Endothelial cell of umbilical vein (primary cell): ENCODE measurements around the gene CROCC. TPM values are rescaled to one million over a fixed set of nuclear protein-coding genes. Genes with fewer than 3 reads are reported as not detected.
A peak's percentile ranks its signal among the peaks of the same experiment; 100 is the strongest.

Experiments used
- BruUV-seq: library from RNA; stranded (reverse); fragments of 400-500 nt; replicated peaks from 2 replicates; lab custom pipeline; 2021; lab: Mats Ljungman, UMichigan
- CTCF ChIA-PET: fragments of 300-600, 350-600 bp; sonication (Branson Sonifier 250); formaldehyde crosslinking; loops from one replicate; lab custom pipeline; 2021; ENCODE audit warnings: antibody characterized with exemption, inconsistent platforms; lab: Charles Lee
- POLR2A ChIA-PET: fragments of 300-600, 350-600 bp; sonication (Branson Sonifier 250); formaldehyde crosslinking; loops from one replicate; lab custom pipeline; 2021; ENCODE audit warnings: antibody characterized with exemption, inconsistent platforms; lab: Charles Lee
- DNase-seq: peaks from one replicate; pipeline ENCODE4 v3.0.0-alpha.2; 2011; ENCODE audit warnings: low read depth, low spot score
- FAIRE-seq: peaks from 2 replicates; lab custom pipeline; 2011; peaks lifted over from hg19 to GRCh38; lab: Jason Lieb, UNC
- H2AFZ ChIP-seq: 2 replicates; pipeline ENCODE4 v1.6.0; 2012; ENCODE audit warnings: low read depth, low read length, control low read depth, inconsistent platforms
- H3K27ac ChIP-seq: 2 replicates; pipeline ENCODE4 v1.5.1; 2011; ENCODE audit warnings: low read depth, mild to moderate bottlenecking, control low read depth, low read length, moderate library complexity; ENCODE audit not compliant: insufficient read depth
- H3K27me3 ChIP-seq, 2 experiments: 2 replicates each; pipeline versions ENCODE4 v1.6.0 to v1.6.1; 2011; ENCODE audit warnings: low read length in 2 of 2, mixed read lengths in 1 of 2; ENCODE audit not compliant: control insufficient read depth in 2 of 2, insufficient read depth in 2 of 2
- H3K36me3 ChIP-seq, 2 experiments: 2 replicates in 1 of 2; 3 replicates in 1 of 2; pipeline ENCODE4 v1.5.1; 2011; ENCODE audit warnings: low read length in 2 of 2, mild to moderate bottlenecking in 1 of 2, moderate library complexity in 1 of 2; ENCODE audit not compliant: control insufficient read depth in 2 of 2, insufficient read depth in 2 of 2; ENCODE audit errors: extremely low read depth in 1 of 2
- H3K4me1 ChIP-seq: 3 replicates; pipeline ENCODE4 v1.5.1; 2011; ENCODE audit warnings: mild to moderate bottlenecking, low read length; ENCODE audit not compliant: control insufficient read depth, insufficient read depth; ENCODE audit errors: extremely low read depth
- H3K4me2 ChIP-seq: 2 replicates; pipeline ENCODE4 v1.6.1; 2011; ENCODE audit warnings: low read length, control low read depth, mixed read lengths; ENCODE audit not compliant: insufficient read depth
- H3K4me3 ChIP-seq, 3 experiments: fragments of 200-600 bp in 1 of 3; sonication (generic), shearing (Covaris generic) in 1 of 3; replicated peaks in 1 of 3; 2 replicates each; pipeline ENCODE4 v1.5.1; 2011 to 2016; ENCODE audit warnings: control low read depth in 3 of 3, low read length in 3 of 3, mild to moderate bottlenecking in 2 of 3, inconsistent platforms in 1 of 3, low read depth in 1 of 3, moderate library complexity in 1 of 3; ENCODE audit not compliant: insufficient read depth in 1 of 3
- H3K79me2 ChIP-seq: 2 replicates; pipeline ENCODE4 v1.6.0; 2012; ENCODE audit warnings: low read length, inconsistent platforms; ENCODE audit not compliant: control insufficient read depth, insufficient read depth
- H3K9ac ChIP-seq: replicated peaks from 2 replicates; pipeline ENCODE3; 2011; ENCODE audit warnings: low read length, control low read depth; ENCODE audit not compliant: insufficient read depth; ENCODE audit errors: extremely low read depth
- H3K9me1 ChIP-seq: replicated peaks from 3 replicates; pipeline ENCODE4 v1.6.0; 2011; ENCODE audit warnings: mild to moderate bottlenecking, low read length; ENCODE audit not compliant: control insufficient read depth, insufficient read depth; ENCODE audit errors: extremely low read depth
- H3K9me3 ChIP-seq: replicated peaks from 2 replicates; pipeline ENCODE4 v1.5.1; 2012; ENCODE audit warnings: low read length, inconsistent platforms; ENCODE audit not compliant: control insufficient read depth, insufficient read depth
- H4K20me1 ChIP-seq: replicated peaks from 2 replicates; pipeline ENCODE3; 2011; ENCODE audit warnings: mild to moderate bottlenecking, low read length; ENCODE audit not compliant: control insufficient read depth, insufficient read depth; ENCODE audit errors: extremely low read depth
- EZH2 ChIP-seq: IDR thresholded peaks from 2 replicates; pipeline ENCODE4 v1.6.1; 2012; ENCODE audit warnings: borderline replicate concordance, low read depth, mild to moderate bottlenecking, moderate library complexity, low read length, inconsistent platforms; ENCODE audit not compliant: severe bottlenecking
- FOS ChIP-seq: IDR thresholded peaks from 2 replicates; pipeline ENCODE4 v1.6.1; 2011; ENCODE audit warnings: mild to moderate bottlenecking, low read length, moderate library complexity, borderline replicate concordance; ENCODE audit not compliant: insufficient read depth
- GATA2 ChIP-seq: IDR thresholded peaks from 2 replicates; pipeline ENCODE4 v1.7.0; 2011; ENCODE audit warnings: low read depth, mild to moderate bottlenecking, moderate library complexity, mixed read lengths, low read length; ENCODE audit not compliant: insufficient read length, insufficient read depth
- JUN ChIP-seq: IDR thresholded peaks from 2 replicates; pipeline ENCODE4 v1.6.1; 2011; ENCODE audit warnings: borderline replicate concordance, low read depth; ENCODE audit not compliant: insufficient read length, insufficient read depth
- MAX ChIP-seq: IDR thresholded peaks from 2 replicates; pipeline ENCODE4 v1.6.1; 2011; ENCODE audit not compliant: insufficient read depth, insufficient read length
- MYC ChIP-seq: IDR thresholded peaks from one replicate; pipeline ENCODE4 v1.6.1; 2011; ENCODE audit warnings: mild to moderate bottlenecking, low read depth, low read length
- POLR2A ChIP-seq: IDR thresholded peaks from 2 replicates; pipeline ENCODE4 v1.6.1; 2012; ENCODE audit warnings: low read depth, mild to moderate bottlenecking, control low read depth, low read length
- POLR2AphosphoS5 ChIP-seq: IDR thresholded peaks from 2 replicates; pipeline ENCODE4 v1.6.1; 2012; ENCODE audit warnings: low read depth, mild to moderate bottlenecking, control low read depth, low read length, moderate library complexity; ENCODE audit not compliant: insufficient read depth
- dilution Hi-C: fragments of 300-500 bp; cut with MboI; formaldehyde crosslinking; loops from one replicate; pipeline ENCODE4 v1.15.0; 2019; ENCODE audit warnings: low sequenced_read_pairs; ENCODE audit not compliant: extremely low pct_ligation_motif_present
- intact Hi-C: fragments of 100-400 bp; cut with micrococcal nuclease; formaldehyde crosslinking; loops from one replicate; pipeline ENCODE4 v1.10.0; 2022
- polyA plus RNA-seq, 4 experiments: library from polyadenylated mRNA; depleted of rRNA in 3 of 4; stranded (reverse) in 3 of 4; unstranded in 1 of 4; fragments of >200 nt; gene quantifications; 2 replicates each; pipeline versions ENCODE4 v1.2.1 to v1.2.3, GENCODE V29; 2011 to 2012; ENCODE audit warnings: missing spikeins in 1 of 4
- total RNA-seq: library from RNA; stranded (reverse); gene quantifications from 2 replicates; pipeline ENCODE4 v1.2.3, GENCODE V29; 2021
- TF ChIP-seq, protein P1 (sequence below), 2 donors: IDR thresholded peaks; 1 replicate in 1 of 2; 2 replicates in 1 of 2; pipeline ENCODE4 v1.5.1; 2011; ENCODE audit warnings: low read length in 2 of 2, mild to moderate bottlenecking in 2 of 2, moderate library complexity in 2 of 2, control low read depth in 1 of 2, inconsistent platforms in 1 of 2, low read depth in 1 of 2; ENCODE audit not compliant: insufficient read depth in 1 of 2; ENCODE audit errors: extremely low read depth in 1 of 2

Gene CROCC
- total and polyA plus RNA-seq, 2 donors (not counting 3 experiments of a cell fraction or from before 2014, with no cell fraction given), result 18.3 to 35.5 TPM

DNA sequence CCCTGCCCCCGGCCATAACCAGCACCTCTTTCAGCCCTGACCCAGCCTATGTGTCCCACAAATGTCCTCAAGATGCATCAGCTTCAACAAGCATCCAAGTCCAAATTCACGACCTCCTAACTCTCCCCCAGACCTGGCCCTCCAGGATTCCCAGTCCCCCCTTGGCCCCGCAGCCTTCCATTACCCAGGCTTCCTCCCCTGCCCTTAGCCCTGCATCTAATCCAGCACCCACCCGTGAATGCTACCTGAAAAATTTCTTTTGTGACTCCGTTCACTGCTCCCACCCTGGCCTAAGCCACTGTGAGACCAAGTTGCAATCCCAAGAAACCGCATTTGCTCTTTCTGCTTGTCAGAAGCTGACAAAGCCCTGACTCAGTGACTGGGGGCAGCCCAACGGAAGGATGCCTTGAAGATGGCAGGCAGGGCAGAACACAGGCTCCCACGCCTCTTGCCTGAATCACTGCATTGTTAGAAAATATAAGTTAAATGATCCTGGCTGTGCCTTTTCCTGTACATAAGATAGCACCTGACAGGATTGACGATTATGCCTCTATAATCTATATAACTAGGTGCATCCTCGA, 59.6 kb downstream of the CROCC start:
- TF ChIP-seq FOS (peak; percentile 35), JUN (no peak)
- H3K27ac ChIP-seq, result no peak overlapping the region
- POLR2A ChIA-PET, result interaction anchor here (0.7 kb wide), 1 partner anchor 18 kb away, joined by 5 read pairs; no protein-coding TSS in a partner anchor
- FAIRE-seq, result no peak
- DNase-seq, result no peak
- H4K20me1 ChIP-seq, result no peaks in the 10 kb centered on the region
- H2AFZ ChIP-seq, result no peak overlapping the region
- peaks cover 24% of the 10 kb centered on the region for H3K4me1 ChIP-seq
- H3K4me2 ChIP-seq, result no peak overlapping the region
- H3K9ac ChIP-seq, result no peak overlapping the region
- CTCF ChIA-PET, result interaction anchor here (1.1 to 4.5 kb wide), 4 partner anchors 14 to 29 kb away, joined by 3 to 25 read pairs (median 4); no protein-coding TSS in a partner anchor
- H3K27me3 ChIP-seq, result no peaks in the 10 kb centered on the region
- no peaks in the 10 kb centered on the region for H3K79me2 ChIP-seq
- no peaks in the 10 kb centered on the region for H3K9me3 ChIP-seq
- H3K4me3 ChIP-seq, result no peak overlapping the region
- no TSS peak for BruUV-seq
- H3K9me1 ChIP-seq, result no peaks in the 10 kb centered on the region
- dilution Hi-C loops (no loop called here), intact Hi-C loops (no loop called here)
- peaks cover 0 to 14% of the 10 kb centered on the region in 2 experiments for H3K36me3 ChIP-seq

- Histone ChIP-seq H3K9me1 (no peaks in the 10 kb centered on the region), H2AFZ (no peak overlapping the region), H3K27me3 (no peaks in the 10 kb centered on the region), H3K4me3 (no peak overlapping the region), H3K9me3 (no peaks in the 10 kb centered on the region), H3K27ac (no peak overlapping the region), H3K79me2 (no peaks in the 10 kb centered on the region), H3K4me1 (peaks cover 24% of the 10 kb centered on the region), H3K36me3 (peaks cover 0 to 5% of the 10 kb centered on the region in 2 experiments), H4K20me1 (no peaks in the 10 kb centered on the region), H3K4me2 (no peak overlapping the region), H3K9ac (no peak overlapping the region)
- intact Hi-C loops (no loop called here), dilution Hi-C loops (no loop called here)
- POLR2A ChIA-PET, result no interaction called here
- no TSS peak for BruUV-seq
- CTCF ChIA-PET, result interaction anchor here (1.4 to 1.6 kb wide), 2 partner anchors 22 to 27 kb away, joined by 3 to 5 read pairs; no protein-coding TSS in a partner anchor
- no peak for FAIRE-seq
- TF ChIP-seq POLR2AphosphoS5 (no peak), EZH2 (no peak), MAX (no peak), MYC (no peak), JUN (no peak), GATA2 (no peak), FOS (no peak), POLR2A (no peak)
- TF ChIP-seq, protein P1, sequence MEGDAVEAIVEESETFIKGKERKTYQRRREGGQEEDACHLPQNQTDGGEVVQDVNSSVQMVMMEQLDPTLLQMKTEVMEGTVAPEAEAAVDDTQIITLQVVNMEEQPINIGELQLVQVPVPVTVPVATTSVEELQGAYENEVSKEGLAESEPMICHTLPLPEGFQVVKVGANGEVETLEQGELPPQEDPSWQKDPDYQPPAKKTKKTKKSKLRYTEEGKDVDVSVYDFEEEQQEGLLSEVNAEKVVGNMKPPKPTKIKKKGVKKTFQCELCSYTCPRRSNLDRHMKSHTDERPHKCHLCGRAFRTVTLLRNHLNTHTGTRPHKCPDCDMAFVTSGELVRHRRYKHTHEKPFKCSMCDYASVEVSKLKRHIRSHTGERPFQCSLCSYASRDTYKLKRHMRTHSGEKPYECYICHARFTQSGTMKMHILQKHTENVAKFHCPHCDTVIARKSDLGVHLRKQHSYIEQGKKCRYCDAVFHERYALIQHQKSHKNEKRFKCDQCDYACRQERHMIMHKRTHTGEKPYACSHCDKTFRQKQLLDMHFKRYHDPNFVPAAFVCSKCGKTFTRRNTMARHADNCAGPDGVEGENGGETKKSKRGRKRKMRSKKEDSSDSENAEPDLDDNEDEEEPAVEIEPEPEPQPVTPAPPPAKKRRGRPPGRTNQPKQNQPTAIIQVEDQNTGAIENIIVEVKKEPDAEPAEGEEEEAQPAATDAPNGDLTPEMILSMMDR (IDR thresholded peaks at IDR 0.05; ENCODE audit: extremely low read depth in 1 of 2, insufficient read depth in 1 of 2, low read depth in 1 of 2, low read length in 2 of 2), result no peak
- DNase-seq, result no peak
Measured at GRCh38 chr1:16982902-16983301, 61.2 kb downstream of the CROCC start.
